GM18517 (cell line): ENCODE results near the gene AAR2.

Experiments used
- ATAC-seq: cut with Tn5 transposase; IDR thresholded peaks from one replicate; pipeline ENCODE4 v1.9.1; 2021; ENCODE audit warnings: mild to moderate bottlenecking, moderate library complexity; ENCODE audit not compliant: unreplicated experiment

AAR2 gene

GRCh38 chr20:36275441-36276189, 39.3 kb downstream of the AAR2 start:
- ATAC-seq, result no peak

DNA sequence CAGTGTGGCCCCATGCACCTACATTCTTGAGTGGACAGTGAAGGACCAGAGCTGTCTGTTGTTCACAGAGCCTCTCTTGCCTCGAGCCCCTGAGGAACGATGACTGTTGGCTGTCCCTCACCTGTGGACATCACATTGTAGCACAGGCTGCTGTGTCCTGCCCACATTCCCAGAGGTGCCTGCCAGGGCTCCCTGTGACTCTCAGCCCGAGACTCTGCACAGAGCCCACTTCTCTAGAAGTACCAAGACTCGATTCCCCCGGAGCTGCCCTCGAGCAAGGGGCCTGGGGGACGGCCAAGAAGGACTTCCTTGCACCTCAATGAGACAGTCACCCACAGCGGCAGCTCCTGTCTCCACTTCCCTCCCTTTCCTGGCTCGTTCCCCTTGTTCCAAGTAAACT, 41.3 kb downstream of the AAR2 start:
- no peak for ATAC-seq

DNA sequence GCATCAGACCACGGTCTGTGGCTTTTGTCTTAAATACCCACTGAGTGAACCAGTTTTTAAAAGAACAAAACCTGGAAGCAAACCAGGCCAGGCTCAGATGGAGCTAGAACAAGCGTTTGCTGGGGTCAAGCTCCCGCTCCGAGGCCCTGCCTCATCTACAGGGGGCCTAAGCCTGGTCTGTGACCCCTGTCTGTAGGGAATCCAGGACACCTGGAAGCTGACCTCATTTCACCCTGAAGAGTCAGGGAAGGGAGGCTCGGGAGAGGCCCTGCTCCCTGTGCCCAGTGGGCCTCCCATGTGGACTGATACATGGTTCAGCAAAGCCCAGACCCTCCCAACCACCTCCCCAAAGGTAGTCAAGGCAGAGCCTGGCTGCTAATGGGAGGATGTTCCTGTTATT, 43.1 kb downstream of the AAR2 start:
- ATAC-seq, result no peak

GRCh38 chr20:36279776-36280175, 43.5 kb downstream of the AAR2 start:
- no peak for ATAC-seq

- ATAC-seq, result no peak
Observed at GRCh38 chr20:36281785-36282380, 45.6 kb downstream of the AAR2 start.

DNA sequence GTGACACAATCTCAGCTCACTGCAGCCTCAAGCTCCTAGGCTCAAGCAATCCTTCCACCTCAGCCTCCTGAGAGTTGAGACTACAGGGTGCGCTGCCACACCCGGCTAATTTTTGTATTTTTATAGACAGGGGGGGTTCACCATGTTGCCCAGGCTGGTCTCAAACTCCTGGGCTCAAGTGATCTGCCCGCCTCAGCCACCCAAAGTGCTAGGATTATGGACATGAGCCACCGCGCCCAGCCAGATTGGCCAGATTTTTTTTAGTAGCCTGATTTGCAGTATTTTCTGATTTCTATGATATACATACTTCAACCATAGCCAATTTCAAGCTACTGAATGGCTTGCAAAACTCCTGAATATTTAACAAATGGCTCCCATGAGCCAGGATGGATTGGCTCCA, 48.5 kb downstream of the AAR2 start:
- ATAC-seq, result no peak

- ATAC-seq, result no peak
Observed at GRCh38 chr20:36285746-36286447, 49.6 kb downstream of the AAR2 start.

- ATAC-seq, result no peak
Observed at GRCh38 chr20:36297656-36298055, 61.4 kb downstream of the AAR2 start.

DNA sequence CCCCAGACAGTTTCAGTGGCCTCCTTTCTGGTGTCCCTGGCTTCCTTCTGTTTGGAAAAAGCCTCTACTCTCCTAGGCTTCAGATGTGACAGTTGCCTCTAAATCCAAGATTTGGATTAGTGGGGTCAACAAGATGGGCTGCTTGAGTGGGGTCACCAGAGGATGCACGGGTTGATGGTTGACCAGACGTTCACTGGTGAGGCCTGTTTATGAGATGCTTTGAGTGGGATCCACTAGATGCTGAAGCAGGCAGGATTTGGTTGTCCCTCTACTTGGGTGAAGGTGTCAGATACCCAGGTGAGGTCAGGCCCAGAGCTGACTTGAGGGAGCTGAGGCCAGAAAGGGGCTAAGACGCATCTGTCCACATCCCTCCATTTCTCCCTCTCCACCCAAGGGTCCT, 61.8 kb downstream of the AAR2 start:
- ATAC-seq, result no peak

- no peak for ATAC-seq
Observed at GRCh38 chr20:36298795-36299339, 62.6 kb downstream of the AAR2 start.

- no peak for ATAC-seq
Observed at GRCh38 chr20:36299459-36299858, 63.2 kb downstream of the AAR2 start.

- no peak for ATAC-seq
Observed at GRCh38 chr20:36301359-36302119, 65.3 kb downstream of the AAR2 start.

DNA sequence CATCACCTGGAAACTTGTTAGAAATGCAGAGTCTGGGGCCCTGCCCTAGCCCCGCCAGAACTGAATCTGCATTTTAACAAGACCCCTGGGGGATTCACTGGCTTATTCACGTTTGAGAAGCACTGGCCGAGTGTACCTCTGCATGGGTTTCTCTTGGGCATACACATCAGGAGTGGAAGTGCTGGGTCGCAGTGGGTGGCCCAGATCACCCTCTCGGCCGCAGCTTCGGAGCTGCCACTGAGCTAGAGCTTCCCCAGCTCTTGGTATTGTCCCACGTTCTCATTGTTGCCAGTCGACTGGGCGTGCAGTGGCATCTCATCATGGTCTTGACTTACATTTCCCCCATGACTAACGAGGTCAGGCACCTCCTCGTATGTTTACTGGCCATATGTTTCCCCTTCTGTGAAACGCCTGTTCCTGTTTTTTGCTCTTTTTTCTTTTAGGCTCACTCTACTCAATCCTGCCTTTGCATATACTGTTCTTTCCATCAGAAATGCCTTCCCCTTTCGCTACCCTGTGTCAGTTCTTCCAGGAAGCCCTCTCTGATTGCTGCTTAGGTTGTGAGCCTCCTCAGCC, 66.8 kb downstream of the AAR2 start:
- ATAC-seq, result no peak

GRCh38 chr20:36303831-36304230, 67.6 kb downstream of the AAR2 start:
- no peak for ATAC-seq

DNA sequence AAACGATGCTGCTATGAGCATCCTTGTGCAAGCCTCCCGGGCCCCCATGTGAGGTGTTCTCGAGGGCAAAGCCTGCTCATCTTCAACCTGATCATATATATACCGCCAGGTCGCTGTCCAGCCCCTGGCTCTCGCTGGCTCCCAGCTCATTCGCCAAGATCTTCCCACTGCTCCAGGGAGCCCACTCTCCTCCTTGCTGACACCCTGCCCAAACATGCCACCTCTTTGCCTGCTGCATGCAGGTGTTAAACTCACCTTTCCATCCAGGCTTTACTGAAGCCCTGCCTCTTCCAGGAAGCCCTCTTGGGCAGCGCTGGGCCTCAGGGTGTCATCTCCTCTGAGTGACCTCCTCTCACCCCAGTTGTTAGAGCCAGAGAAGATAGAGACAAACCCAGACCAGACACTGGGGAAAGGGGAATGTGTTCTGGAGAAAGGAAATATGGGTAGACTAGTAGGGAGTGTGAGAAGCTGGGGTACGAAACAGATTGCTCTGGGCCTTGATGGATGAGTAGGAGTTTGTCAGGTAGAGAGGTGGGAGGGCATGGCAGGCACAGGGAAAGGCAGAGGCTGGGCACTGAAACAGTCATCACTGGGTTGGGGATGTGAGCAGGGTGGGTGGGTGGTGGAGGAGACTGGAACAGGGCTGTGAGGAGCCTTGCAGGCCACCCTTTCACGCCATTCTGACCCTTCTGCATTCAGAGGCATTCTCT, 68.7 kb downstream of the AAR2 start:
- no peak for ATAC-seq

DNA sequence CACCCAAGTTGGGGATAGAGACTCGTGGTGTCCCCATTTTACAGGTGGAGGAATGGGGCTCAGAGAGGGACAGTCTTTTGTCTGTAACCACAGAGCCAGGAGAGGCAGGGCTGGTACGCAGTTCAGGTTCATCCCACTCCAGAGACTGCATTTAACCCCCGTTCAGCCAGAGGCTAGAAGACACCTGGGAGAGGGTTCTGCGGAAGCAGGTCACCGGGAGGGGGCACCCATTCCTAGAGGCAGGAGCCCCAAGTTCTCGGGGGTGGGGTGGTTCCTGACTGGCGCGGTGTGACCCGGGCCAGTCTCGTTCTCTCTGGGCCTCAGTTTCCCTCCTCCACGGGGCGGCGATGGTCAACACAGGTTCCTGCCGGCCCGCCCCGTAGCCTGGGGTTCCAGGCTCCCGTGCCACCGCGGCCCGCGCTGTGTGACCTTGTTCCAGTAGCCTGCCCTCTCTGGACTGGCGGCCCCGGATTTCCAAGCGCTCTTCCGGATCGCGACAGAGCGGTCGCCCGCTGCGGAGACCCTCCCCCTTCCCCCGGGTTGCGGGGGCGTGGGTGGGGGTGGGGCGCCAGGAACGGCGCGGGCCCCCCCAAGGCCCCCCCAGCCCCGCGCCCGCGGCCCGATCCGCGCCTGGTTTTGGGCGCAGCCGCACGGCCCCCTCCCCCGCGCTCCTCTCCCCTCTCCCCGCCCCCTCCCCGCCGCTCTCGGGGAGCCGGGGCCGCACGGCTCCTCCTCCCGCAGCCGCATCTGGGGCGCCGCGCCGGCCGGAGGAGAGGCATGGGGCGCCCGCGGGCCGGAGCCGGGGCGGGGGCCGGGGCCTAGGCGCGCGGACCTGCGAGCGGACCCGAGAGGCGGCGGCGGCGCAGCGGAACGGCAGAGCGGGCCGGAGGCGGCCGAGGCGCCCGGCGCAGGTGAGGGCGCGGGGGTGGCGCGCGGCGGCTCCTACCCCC, 69.6 kb downstream of the AAR2 start, which contains the start of gene DLGAP4:
Gene DLGAP4 (plus strand): TSS at position 738 of the 950 bp plus-strand sequence. CDS start 125,379 bp downstream, outside the sequence.
- no peak for ATAC-seq
